K562 (cell line): ENCODE results near the gene ZNF627. TPM values are rescaled to one million over a fixed set of nuclear protein-coding genes. Genes with fewer than 3 reads are reported as not detected.

Experiments used
- ATAC-seq: fragments of 200-7000 bp; cut with Tn5 transposase; 3 replicates; pipeline ENCODE4 v1.9.1; 2020; ENCODE audit warnings: moderate library complexity
- BruUV-seq: library from RNA; stranded (reverse); fragments of 400-500 nt; replicated peaks from 2 replicates; lab custom pipeline; 2021; lab: Mats Ljungman, UMichigan
- CTCF ChIA-PET: fragments of 300-600 bp; formaldehyde crosslinking; extraction: SDS; loops from one replicate; lab custom pipeline; 2021; ENCODE audit warnings: low intra/inter-chr PET ratio; lab: Yijun Ruan, JAX
- POLR2A ChIA-PET: fragments of 300-600, 350-650 bp; sonication (Branson Sonifier 250); formaldehyde crosslinking; extraction: SDS; loops from one replicate; lab custom pipeline; 2021; ENCODE audit warnings: antibody characterized with exemption, inconsistent platforms; lab: Yijun Ruan, JAX
- DNase-seq, 4 experiments: peaks; one replicate each; pipeline versions ENCODE4 v3.0.0 to v3.0.0-alpha.2; 2011 to 2018; ENCODE audit warnings: low spot score in 3 of 4, mixed read lengths in 3 of 4; ENCODE audit errors: extremely low read depth in 1 of 4
- FAIRE-seq: peaks from 2 replicates; lab custom pipeline; 2011; peaks lifted over from hg19 to GRCh38; lab: Jason Lieb, UNC
- H2AFZ ChIP-seq: 2 replicates; pipeline ENCODE4 v1.6.0; 2011; ENCODE audit warnings: low read depth, low read length, control low read depth, inconsistent platforms
- H3K27ac ChIP-seq: fragments of 200-600 bp; 3 replicates; pipeline ENCODE4 v1.8.0; 2011; ENCODE audit warnings: low read depth, mild to moderate bottlenecking, control low read depth, inconsistent platforms, low read length, moderate library complexity, mixed read lengths; ENCODE audit errors: extremely low read depth
- H3K27me3 ChIP-seq, 2 experiments: fragments of 300-600 bp in 1 of 2; 2 replicates in 1 of 2; 3 replicates in 1 of 2; pipeline versions ENCODE4 v1.6.0 to v1.8.0; 2011; ENCODE audit warnings: inconsistent platforms in 2 of 2, low read length in 2 of 2, mild to moderate bottlenecking in 1 of 2, mixed read lengths in 1 of 2, moderate library complexity in 1 of 2; ENCODE audit not compliant: control insufficient read depth in 2 of 2, insufficient read depth in 2 of 2
- H3K36me3 ChIP-seq: fragments of 300-600 bp; 3 replicates; pipeline ENCODE4 v1.8.0; 2011; ENCODE audit warnings: mild to moderate bottlenecking, low read length, inconsistent platforms; ENCODE audit not compliant: control insufficient read depth, insufficient read depth
- H3K4me1 ChIP-seq, 2 experiments: fragments of 200-600 bp in 1 of 2; replicated peaks in 1 of 2; 2 replicates in 1 of 2; 3 replicates in 1 of 2; pipeline versions ENCODE4 v1.5.1 to v1.8.0; 2011; ENCODE audit warnings: inconsistent platforms in 2 of 2, low read length in 2 of 2, mild to moderate bottlenecking in 1 of 2, mixed read lengths in 1 of 2, moderate library complexity in 1 of 2; ENCODE audit not compliant: control insufficient read depth in 2 of 2, insufficient read depth in 2 of 2
- H3K4me2 ChIP-seq: 2 replicates; pipeline ENCODE4 v1.6.1; 2011; ENCODE audit warnings: low read length, control low read depth, inconsistent platforms, mixed read lengths; ENCODE audit not compliant: insufficient read depth
- H3K4me3 ChIP-seq: fragments of 200-600 bp; sonication (generic), shearing (Covaris generic); 2 replicates; pipeline ENCODE4 v1.5.1; 2016; ENCODE audit warnings: control low read depth, inconsistent platforms
- H3K79me2 ChIP-seq: fragments of 200-600 bp; 3 replicates; pipeline ENCODE4 v1.8.0; 2011; ENCODE audit warnings: low read length, inconsistent platforms; ENCODE audit not compliant: control insufficient read depth, insufficient read depth
- H3K9ac ChIP-seq, 2 experiments: 2 replicates each; pipeline versions ENCODE4 v1.6.0 to v1.6.1; 2011; ENCODE audit warnings: low read depth in 2 of 2, low read length in 2 of 2, control low read depth in 1 of 2, inconsistent platforms in 1 of 2, mild to moderate bottlenecking in 1 of 2, mixed read lengths in 1 of 2; ENCODE audit not compliant: insufficient read depth in 1 of 2
- H3K9me1 ChIP-seq: one replicate; pipeline ENCODE4 v1.6.0; 2011; ENCODE audit warnings: inconsistent platforms, mild to moderate bottlenecking, low read length, moderate library complexity; ENCODE audit not compliant: control insufficient read depth, insufficient read depth
- H3K9me3 ChIP-seq: replicated peaks from 2 replicates; pipeline ENCODE4 v1.5.1; 2011; ENCODE audit warnings: low read depth, low read length, inconsistent platforms; ENCODE audit not compliant: control insufficient read depth, insufficient read depth
- H4K20me1 ChIP-seq: replicated peaks from 2 replicates; pipeline ENCODE4 v1.6.1; 2011; ENCODE audit warnings: low read length, inconsistent platforms, mixed read lengths; ENCODE audit not compliant: control insufficient read depth, insufficient read depth
- ATF7 ChIP-seq: fragments of 450-650 bp; IDR thresholded peaks from 2 replicates; pipeline ENCODE4 v1.7.1; 2014; ENCODE audit warnings: mild to moderate bottlenecking, moderate library complexity
- FOXK2 ChIP-seq, 2 experiments: fragments of 450-650 bp; IDR thresholded peaks in 1 of 2; conservative IDR thresholded peaks in 1 of 2; 2 replicates each; pipeline ENCODE4 v1.6.1; 2016; ENCODE audit warnings: low read depth in 2 of 2, mild to moderate bottlenecking in 1 of 2
- GATAD2A ChIP-seq: fragments of 450-650 bp; IDR thresholded peaks from 2 replicates; pipeline ENCODE4 v1.6.1; 2017
- HMG20A ChIP-seq: fragments of 450-650 bp; formaldehyde crosslinking; conservative IDR thresholded peaks from 2 replicates; pipeline ENCODE4 v1.4.0; 2020; ENCODE audit warnings: mild to moderate bottlenecking, mixed read lengths
- KDM1A ChIP-seq, 2 experiments: fragments of 450-650 bp; IDR thresholded peaks; 2 replicates each; pipeline ENCODE4 v1.6.1; 2016; ENCODE audit warnings: mild to moderate bottlenecking in 2 of 2
- PHF21A ChIP-seq: fragments of 450-650 bp; IDR thresholded peaks from 2 replicates; pipeline ENCODE4 v1.6.1; 2017; ENCODE audit warnings: low read depth, borderline replicate concordance
- SMARCE1 ChIP-seq: fragments of 450-650 bp; IDR thresholded peaks from 2 replicates; pipeline ENCODE4 v1.7.1; 2016; ENCODE audit warnings: mild to moderate bottlenecking
- TEAD4 ChIP-seq, 2 experiments: sonication (generic) in 1 of 2; formaldehyde crosslinking in 1 of 2; IDR thresholded peaks; 2 replicates each; pipeline versions ENCODE4 v1.6.1 to v1.8.0; 2012 to 2022; ENCODE audit warnings: borderline replicate concordance in 1 of 2, inconsistent platforms in 1 of 2, low read length in 1 of 2, mild to moderate bottlenecking in 1 of 2, missing genetic modification reagents in 1 of 2
- ZBTB33 ChIP-seq: sonication (generic); formaldehyde crosslinking; IDR thresholded peaks from 2 replicates; pipeline ENCODE4 v1.8.1; 2023; ENCODE audit warnings: mild to moderate bottlenecking, missing genetic modification reagents
- ZFX ChIP-seq: sonication (generic); formaldehyde crosslinking; IDR thresholded peaks from 2 replicates; pipeline ENCODE4 v1.8.0; 2022; ENCODE audit warnings: mild to moderate bottlenecking, missing genetic modification reagents, moderate library complexity
- ZKSCAN3 ChIP-seq: fragments of 250-450 bp; sonication (Bioruptor Pico); IDR thresholded peaks from 2 replicates; pipeline ENCODE4 v1.4.0; 2020
- ZNF780A ChIP-seq: fragments of 250-450 bp; sonication (Bioruptor Pico); IDR thresholded peaks from 2 replicates; pipeline ENCODE4 v1.5.0; 2021; ENCODE audit warnings: mild to moderate bottlenecking
- WGBS: fragments of 100-300 bp; shearing (Covaris generic); methylation state at CpG from one replicate; pipeline ENCODE4 v1.1.6; 2016; ENCODE audit warnings: low coverage, mixed read lengths; ENCODE audit not compliant: insufficient coverage; ENCODE audit errors: missing lambda C conversion rate; 5-methylcytosine and 5-hydroxymethylcytosine counted together
- in situ Hi-C: fragments of 300-500 bp; cut with MboI; formaldehyde crosslinking; loops from 4 replicates; pipeline ENCODE4 v1.15.0; 2018; ENCODE audit warnings: inconsistent platforms, mixed read lengths
- intact Hi-C: fragments of 100-400 bp; cut with micrococcal nuclease; formaldehyde crosslinking; loops from 2 replicates; pipeline ENCODE4 v1.14.2; 2022
- polyA plus RNA-seq, 8 experiments: library from polyadenylated mRNA; depleted of rRNA in 4 of 8; stranded (reverse) in 5 of 8; unstranded in 3 of 8; fragments of >200 nt; fragmentation: Nextera tagmentation in 2 of 8; fragmentation: Illumina TruSeq in 1 of 8; extraction: Ambion mirVana in 2 of 8; extraction: Trizol in 1 of 8; gene quantifications; 2 replicates each; pipeline versions ENCODE4 v1.2.1 to v1.2.3, GENCODE V29; 2011 to 2014; ENCODE audit warnings: inconsistent platforms in 1 of 8, missing spikeins in 1 of 8
- total RNA-seq, 7 experiments: library from RNA; depleted of rRNA in 6 of 7; stranded (reverse); fragments of >200 nt in 6 of 7; fragmentation: Illumina TruSeq in 2 of 7; extraction: Trizol in 2 of 7; gene quantifications; 2 replicates each; pipeline versions ENCODE4 v1.2.1 to v1.2.3, GENCODE V29; 2011 to 2021; ENCODE audit warnings: low replicate concordance in 1 of 7
- TF ChIP-seq, protein P1 (sequence below): fragments of 250-450 bp; sonication (Bioruptor Pico); IDR thresholded peaks from 2 replicates; pipeline ENCODE4 v1.8.0; 2022; ENCODE audit warnings: inconsistent platforms

The ZNF627 gene
- total and polyA plus RNA-seq, 9 of the 15 experiments (the other 6 are each of a cell fraction or from before 2014, with no cell fraction given), result 6.4 to 19.9 (median 10.6) TPM

DNA sequence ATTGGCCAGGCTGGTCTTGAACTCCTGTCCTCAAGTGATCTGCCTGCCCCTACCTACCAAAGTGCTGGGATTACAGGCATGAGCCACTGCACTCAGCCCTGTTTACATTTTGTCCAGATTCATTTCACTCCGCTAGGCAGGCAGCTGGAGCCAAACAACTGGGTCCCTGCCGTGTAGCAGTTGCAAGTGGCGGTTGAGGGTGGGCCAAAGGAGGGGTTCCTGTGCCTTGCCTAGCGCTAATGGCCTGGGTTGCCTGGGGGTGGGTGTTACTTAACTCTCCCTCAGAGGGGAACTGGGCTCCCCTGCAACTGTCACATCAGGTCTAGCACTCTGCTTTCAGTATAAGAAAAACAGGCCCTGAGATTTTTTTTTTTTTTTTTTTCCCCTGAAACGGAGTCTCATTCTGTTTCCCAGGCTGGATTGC, 27.2 kb upstream of the ZNF627 start:
- BruUV-seq, result no TSS peak
- no peaks in the 10 kb centered on the region for H3K9me1 ChIP-seq
- peak overlapping the region in 1 of 2 experiments; percentile 82; a peak in 1 of 4 replicates for H3K9ac ChIP-seq
- DNase-seq (peak in 2 of 4 experiments; percentile 10 to 16), FAIRE-seq (no peak), ATAC-seq (no peak; the same call in 2 of the 3 replicates)
- H3K27me3 ChIP-seq, result no peaks in the 10 kb centered on the region
- 50% methylated on average over 5 of the region's 5 CpGs for WGBS
- in situ Hi-C loops (no loop called here), intact Hi-C loops (no loop called here)
- TF ChIP-seq ZBTB33, result peak; percentile 96
- no peak for TF ChIP-seq ZNF780A
- TF ChIP-seq PHF21A, result 0 out of 2 replicates have a peak, but pooled peaks have one; percentile 12
- TF ChIP-seq SMARCE1, result peak; percentile 48; the same call in 1 of the 2 replicates
- TF ChIP-seq HMG20A, result no peak
- TF ChIP-seq GATAD2A, result no peak
- TF ChIP-seq, protein P1, sequence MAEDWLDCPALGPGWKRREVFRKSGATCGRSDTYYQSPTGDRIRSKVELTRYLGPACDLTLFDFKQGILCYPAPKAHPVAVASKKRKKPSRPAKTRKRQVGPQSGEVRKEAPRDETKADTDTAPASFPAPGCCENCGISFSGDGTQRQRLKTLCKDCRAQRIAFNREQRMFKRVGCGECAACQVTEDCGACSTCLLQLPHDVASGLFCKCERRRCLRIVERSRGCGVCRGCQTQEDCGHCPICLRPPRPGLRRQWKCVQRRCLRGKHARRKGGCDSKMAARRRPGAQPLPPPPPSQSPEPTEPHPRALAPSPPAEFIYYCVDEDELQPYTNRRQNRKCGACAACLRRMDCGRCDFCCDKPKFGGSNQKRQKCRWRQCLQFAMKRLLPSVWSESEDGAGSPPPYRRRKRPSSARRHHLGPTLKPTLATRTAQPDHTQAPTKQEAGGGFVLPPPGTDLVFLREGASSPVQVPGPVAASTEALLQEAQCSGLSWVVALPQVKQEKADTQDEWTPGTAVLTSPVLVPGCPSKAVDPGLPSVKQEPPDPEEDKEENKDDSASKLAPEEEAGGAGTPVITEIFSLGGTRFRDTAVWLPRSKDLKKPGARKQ (CRISPR knock-in tag), result no peak
- TF ChIP-seq KDM1A (IDR thresholded peaks at IDR 0.05), result peak; percentile 37 to 59; a peak in 3 of 4 replicates
- TF ChIP-seq ATF7, result 0 out of 2 replicates have a peak, but pooled peaks have one; percentile 10
- peak; percentile 47 for TF ChIP-seq ZFX (CRISPR knock-in tag)
- 0 out of 2 replicates have a peak, but pooled peaks have one; percentile 9 for TF ChIP-seq TEAD4 (IDR thresholded peaks at IDR 0.05; ENCODE audit: low read length)
- no peak for TF ChIP-seq TEAD4 (CRISPR knock-in tag; IDR thresholded peaks at IDR 0.05; ENCODE audit: borderline replicate concordance)
- no peak for TF ChIP-seq ZKSCAN3 (CRISPR knock-in tag)
- peak; percentile 51 to 71; a peak in 3 of 4 replicates for TF ChIP-seq FOXK2 (conservative IDR thresholded peaks at IDR 0.05 in 1 of 2, IDR thresholded peaks at IDR 0.05 in 1 of 2; ENCODE audit: low read depth in 2 of 2)
- no peaks in the 10 kb centered on the region for H3K79me2 ChIP-seq
- H3K27ac ChIP-seq, result no peak overlapping the region
- H3K36me3 ChIP-seq, result no peaks in the 10 kb centered on the region
- no peaks in the 10 kb centered on the region for H3K9me3 ChIP-seq
- peaks cover 23 to 41% of the 10 kb centered on the region in 2 experiments for H3K4me1 ChIP-seq
- H2AFZ ChIP-seq, result no peak overlapping the region
- no peak overlapping the region for H3K4me3 ChIP-seq
- H4K20me1 ChIP-seq, result no peaks in the 10 kb centered on the region
- H3K4me2 ChIP-seq, result no peak overlapping the region
- ChIA-PET POLR2A (interaction anchor here (0.6 to 1.7 kb wide), 4 partner anchors 10 to 19 kb away, joined by 3 to 4 read pairs (median 3); no protein-coding TSS in a partner anchor), CTCF (no interaction called here)
